Neutrophil (primary cell): ENCODE measurements around the gene FFAR3.

ENCODE experiments used
- H3K27ac ChIP-seq: fragments of 200-600 bp; sonication (generic); 2 replicates; pipeline ENCODE4 v1.5.1; 2016; ENCODE audit warnings: mild to moderate bottlenecking, moderate library complexity
- H3K27me3 ChIP-seq: fragments of 200-600 bp; sonication (generic); 2 replicates; pipeline ENCODE4 v1.6.0; 2016; ENCODE audit warnings: mild to moderate bottlenecking
- H3K36me3 ChIP-seq: fragments of 200-600 bp; sonication (generic); 2 replicates; pipeline ENCODE4 v1.5.1; 2017
- H3K4me1 ChIP-seq, 2 experiments: fragments of 200-600 bp in 1 of 2; sonication (generic) in 1 of 2; 1 replicate in 1 of 2; 2 replicates in 1 of 2; pipeline versions ENCODE4 v1.5.1 to v1.6.1; 2013 to 2016; ENCODE audit warnings: low read depth in 1 of 2, low read length in 1 of 2, mild to moderate bottlenecking in 1 of 2, moderate library complexity in 1 of 2; ENCODE audit not compliant: control insufficient read depth in 1 of 2, insufficient read depth in 1 of 2
- H3K4me3 ChIP-seq, 2 experiments: fragments of 200-600 bp in 1 of 2; sonication (generic) in 1 of 2; 1 replicate in 1 of 2; 2 replicates in 1 of 2; pipeline ENCODE4 v1.5.1; 2013 to 2016; ENCODE audit warnings: low read depth in 1 of 2, low read length in 1 of 2, mild to moderate bottlenecking in 1 of 2, moderate library complexity in 1 of 2
- H3K9me3 ChIP-seq: fragments of 200-600 bp; sonication (generic); 2 replicates; pipeline ENCODE4 v1.5.1; 2016
- TF ChIP-seq, protein P1 (sequence below): fragments of 200-600 bp; sonication (generic); IDR thresholded peaks from 2 replicates; pipeline ENCODE4 v1.5.1; 2016; ENCODE audit warnings: antibody characterized with exemption

FFAR3 gene, protein sequence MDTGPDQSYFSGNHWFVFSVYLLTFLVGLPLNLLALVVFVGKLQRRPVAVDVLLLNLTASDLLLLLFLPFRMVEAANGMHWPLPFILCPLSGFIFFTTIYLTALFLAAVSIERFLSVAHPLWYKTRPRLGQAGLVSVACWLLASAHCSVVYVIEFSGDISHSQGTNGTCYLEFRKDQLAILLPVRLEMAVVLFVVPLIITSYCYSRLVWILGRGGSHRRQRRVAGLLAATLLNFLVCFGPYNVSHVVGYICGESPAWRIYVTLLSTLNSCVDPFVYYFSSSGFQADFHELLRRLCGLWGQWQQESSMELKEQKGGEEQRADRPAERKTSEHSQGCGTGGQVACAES

DNA sequence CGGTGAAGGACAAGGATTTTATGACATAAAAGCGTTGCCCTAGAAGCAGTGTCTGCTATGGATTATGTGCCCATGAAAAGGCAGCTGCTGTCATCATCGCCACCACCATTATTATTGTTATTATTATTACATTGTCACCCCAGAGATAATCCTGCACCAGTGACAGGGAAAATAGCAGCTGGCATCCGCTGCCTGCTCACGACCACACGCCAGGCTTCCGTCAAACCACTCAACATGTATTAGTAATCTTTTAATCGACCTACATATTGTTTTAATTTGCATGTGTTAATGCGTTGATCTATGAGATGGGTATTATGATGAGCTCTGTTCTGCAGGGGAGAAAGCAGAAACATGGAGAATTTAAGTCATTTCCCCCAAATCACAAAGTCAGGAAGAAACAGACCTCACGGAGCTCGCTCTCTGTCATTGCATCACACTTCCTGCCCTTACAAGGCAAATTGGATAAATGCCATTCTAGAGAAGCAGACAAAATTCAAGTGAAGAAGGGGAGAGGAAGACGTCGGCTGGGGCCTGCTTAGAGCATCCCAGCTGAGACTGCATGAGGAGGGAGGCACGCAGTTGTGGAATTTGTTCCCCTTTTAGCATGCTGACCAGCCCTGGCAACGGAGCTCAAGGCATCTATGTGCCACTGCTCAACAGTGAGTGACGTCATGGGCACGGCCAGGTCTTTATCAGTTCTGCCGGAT, at the start of gene FFAR3:
TSS of gene FFAR3 (plus strand) at position 594 of the 707 bp plus-strand sequence. CDS start 431 bp downstream, outside the sequence.
- peak within 1 kb of the TSS; percentile 54 for H3K27ac ChIP-seq
- peaks cover 27 to 31% of the 10 kb centered on the region in 2 experiments for H3K4me1 ChIP-seq

DNA sequence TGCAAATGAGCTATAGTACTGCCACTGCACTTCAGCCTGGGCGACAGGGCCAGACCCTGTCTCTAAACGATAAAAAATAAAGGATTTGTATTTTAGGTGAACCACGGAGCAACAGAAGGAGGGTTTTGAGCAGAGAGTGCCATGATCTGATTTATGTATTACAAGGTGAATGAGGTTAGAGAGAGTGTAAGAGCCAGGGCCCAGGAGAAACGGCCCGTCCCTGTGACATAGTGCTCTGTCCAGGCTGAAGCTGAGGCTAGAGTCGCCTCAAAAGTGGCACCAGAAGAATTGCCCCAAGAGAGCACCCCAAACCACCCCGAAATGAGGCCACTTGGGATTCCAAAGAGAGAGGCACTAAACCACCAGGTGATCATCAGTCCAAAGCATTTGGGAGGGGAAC, 49.4 kb upstream of the FFAR3 start:
- no peaks in the 10 kb centered on the region for H3K4me1 ChIP-seq
- TF ChIP-seq, protein P1, sequence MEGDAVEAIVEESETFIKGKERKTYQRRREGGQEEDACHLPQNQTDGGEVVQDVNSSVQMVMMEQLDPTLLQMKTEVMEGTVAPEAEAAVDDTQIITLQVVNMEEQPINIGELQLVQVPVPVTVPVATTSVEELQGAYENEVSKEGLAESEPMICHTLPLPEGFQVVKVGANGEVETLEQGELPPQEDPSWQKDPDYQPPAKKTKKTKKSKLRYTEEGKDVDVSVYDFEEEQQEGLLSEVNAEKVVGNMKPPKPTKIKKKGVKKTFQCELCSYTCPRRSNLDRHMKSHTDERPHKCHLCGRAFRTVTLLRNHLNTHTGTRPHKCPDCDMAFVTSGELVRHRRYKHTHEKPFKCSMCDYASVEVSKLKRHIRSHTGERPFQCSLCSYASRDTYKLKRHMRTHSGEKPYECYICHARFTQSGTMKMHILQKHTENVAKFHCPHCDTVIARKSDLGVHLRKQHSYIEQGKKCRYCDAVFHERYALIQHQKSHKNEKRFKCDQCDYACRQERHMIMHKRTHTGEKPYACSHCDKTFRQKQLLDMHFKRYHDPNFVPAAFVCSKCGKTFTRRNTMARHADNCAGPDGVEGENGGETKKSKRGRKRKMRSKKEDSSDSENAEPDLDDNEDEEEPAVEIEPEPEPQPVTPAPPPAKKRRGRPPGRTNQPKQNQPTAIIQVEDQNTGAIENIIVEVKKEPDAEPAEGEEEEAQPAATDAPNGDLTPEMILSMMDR = no peak
- H3K9me3 ChIP-seq = no peaks in the 10 kb centered on the region
- no peak overlapping the region for H3K4me3 ChIP-seq
- H3K27ac ChIP-seq = no peak overlapping the region
- H3K27me3 ChIP-seq = no peaks in the 10 kb centered on the region
- H3K36me3 ChIP-seq = no peaks in the 10 kb centered on the region

More for the DNA sequence above, at the start of gene FFAR3:
- Histone ChIP-seq H3K4me3 (peak within 1 kb of the TSS; percentile 36 to 42), H3K27me3 (peaks cover 16% of the 10 kb centered on the region), H3K9me3 (no peaks in the 10 kb centered on the region), H3K36me3 (no peaks in the 10 kb centered on the region)
- TF ChIP-seq, protein P1 = no peak

DNA sequence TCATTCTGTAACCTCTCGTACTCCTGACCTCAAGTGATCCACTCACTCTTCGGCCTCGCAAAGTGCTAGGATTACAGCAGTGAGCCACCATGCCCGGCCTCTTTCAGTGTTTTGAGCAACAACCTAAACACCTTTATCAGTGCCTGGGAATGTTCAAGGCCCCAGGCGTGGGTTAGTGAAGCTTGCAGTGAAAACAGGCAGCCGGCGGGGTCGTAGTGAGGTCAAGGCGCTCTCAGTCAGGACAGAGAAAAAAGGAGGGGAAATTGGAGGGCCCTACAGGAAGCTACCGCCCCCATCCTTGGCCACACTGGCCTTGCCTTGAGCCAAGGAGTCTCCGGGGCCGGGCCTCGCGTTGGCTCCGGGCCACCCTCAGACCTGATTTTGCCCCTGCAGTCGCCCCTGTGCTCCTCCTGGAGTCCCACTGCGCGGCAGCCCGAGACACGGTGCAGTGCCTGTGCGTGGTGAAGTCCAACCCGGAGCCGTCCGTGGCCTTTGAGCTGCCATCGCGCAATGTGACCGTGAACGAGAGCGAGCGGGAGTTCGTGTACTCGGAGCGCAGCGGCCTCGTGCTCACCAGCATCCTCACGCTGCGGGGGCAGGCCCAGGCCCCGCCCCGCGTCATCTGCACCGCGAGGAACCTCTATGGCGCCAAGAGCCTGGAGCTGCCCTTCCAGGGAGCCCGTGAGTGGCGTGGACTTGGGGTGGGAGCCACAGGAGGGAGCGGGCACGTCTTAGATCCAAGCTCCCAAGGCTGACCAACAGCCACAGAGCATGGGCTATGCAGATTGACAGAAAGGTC, 48.6 kb upstream of the FFAR3 start:
- no peak overlapping the region for H3K4me3 ChIP-seq
- H3K36me3 ChIP-seq = no peaks in the 10 kb centered on the region
- no peaks in the 10 kb centered on the region for H3K4me1 ChIP-seq
- TF ChIP-seq, protein P1 = no peak
- H3K9me3 ChIP-seq = no peaks in the 10 kb centered on the region
- H3K27ac ChIP-seq = no peak overlapping the region
- H3K27me3 ChIP-seq = no peaks in the 10 kb centered on the region

DNA sequence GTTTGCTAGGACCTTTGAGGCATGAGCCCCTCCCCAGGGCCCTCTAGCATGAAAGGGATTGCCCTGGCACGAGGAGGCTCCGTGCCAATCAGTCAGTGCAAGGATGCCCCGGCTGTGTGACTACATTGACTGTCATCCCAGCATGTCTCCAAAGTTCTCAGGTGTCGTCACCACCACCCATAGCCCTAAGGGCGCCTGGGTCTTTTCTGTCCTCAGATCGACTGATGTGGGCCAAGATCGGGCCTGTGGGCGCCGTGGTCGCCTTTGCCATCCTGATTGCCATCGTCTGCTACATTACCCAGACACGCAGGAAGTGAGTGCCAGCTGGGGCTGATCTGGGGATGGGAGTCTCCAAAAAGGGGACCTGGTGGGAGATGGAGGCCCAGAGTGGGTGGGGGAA, 47.9 kb upstream of the FFAR3 start:
- Histone ChIP-seq H3K4me3 (no peak overlapping the region), H3K9me3 (no peaks in the 10 kb centered on the region)

More for the DNA sequence above, 47.9 kb upstream of the FFAR3 start:
- H3K36me3 ChIP-seq = no peaks in the 10 kb centered on the region
- TF ChIP-seq, protein P1 = no peak
- no peaks in the 10 kb centered on the region for H3K27me3 ChIP-seq
- no peak overlapping the region for H3K27ac ChIP-seq
- no peaks in the 10 kb centered on the region for H3K4me1 ChIP-seq
